ENCODE data around the gene CLEC2L. TPM values are rescaled to one million over a fixed set of nuclear protein-coding genes. Genes with fewer than 3 reads are reported as not detected.

Gene CLEC2L
- total and polyA plus RNA-seq, 2 of the 4 experiments (the other 2 are of a cell fraction), result not detected

GRCh38 chr7:139526578-139527544, 3.4 kb downstream of the CLEC2L start (continued):
- TF ChIP-seq BHLHE40 (IDR thresholded peaks at IDR 0.05; ENCODE audit: low read depth, low read length) (no peak), RFX5 (IDR thresholded peaks at IDR 0.05; ENCODE audit: low read depth, low read length) (no peak)

GRCh38 chr7:139531094-139531493, 7.6 kb downstream of the CLEC2L start:
- no peak overlapping the region for H4K91ac ChIP-seq (ENCODE audit: insufficient read depth, low read depth, low read length)
- H3K79me1 ChIP-seq (ENCODE audit: low read depth in 1 of 2, low read length in 2 of 2), result no peaks in the 10 kb centered on the region
- H3K27ac ChIP-seq (ENCODE audit: insufficient read depth, low read length), result no peak overlapping the region
- no peak overlapping the region for H4K8ac ChIP-seq (ENCODE audit: low read depth in 2 of 2, low read length in 2 of 2)
- in situ Hi-C loops (cut with MboI; ENCODE audit: low sequenced_read_pairs), result no loop called here
- no peaks in the 10 kb centered on the region; the same call in 1 of the 2 replicates for H3K9me3 ChIP-seq (ENCODE audit: control insufficient read depth, insufficient read depth, low read length)
- intact Hi-C loops (cut with micrococcal nuclease), result no loop called here
- H3K4me3 ChIP-seq (ENCODE audit: insufficient read depth, low read depth, low read length), result no peak overlapping the region
- no peak overlapping the region for H2BK15ac ChIP-seq (ENCODE audit: low read depth, low read length)
- ChIA-PET POLR2A (ENCODE audit: unreplicated experiment) (no interaction called here), CTCF (no interaction called here)
- no peak overlapping the region for H3K4me2 ChIP-seq (ENCODE audit: low read depth, low read length)
- H4K5ac ChIP-seq (ENCODE audit: low read depth, low read length), result no peak overlapping the region
- WGBS, 2 experiments (ENCODE audit: extremely low coverage in 2 of 2, insufficient read length in 1 of 2), result no CpG with 5 or more reads among the region's 1 CpG
- H3K27me3 ChIP-seq (ENCODE audit: control insufficient read depth, insufficient read depth, low read length), result peaks cover 26% of the 10 kb centered on the region
- H2BK20ac ChIP-seq (ENCODE audit: low read depth, low read length), result no peak overlapping the region
- no peaks in the 10 kb centered on the region for H3K36me3 ChIP-seq (ENCODE audit: control insufficient read depth, insufficient read depth, low read length)
- H2BK120ac ChIP-seq (ENCODE audit: low read depth, low read length), result no peak overlapping the region
- H3K23ac ChIP-seq (ENCODE audit: low read depth, low read length), result no peak overlapping the region
- H3K18ac ChIP-seq (ENCODE audit: low read depth, low read length), result no peak overlapping the region
- H2AFZ ChIP-seq (replicated peaks; ENCODE audit: low read length, poor library complexity), result no peak overlapping the region
- no peak overlapping the region for H2BK5ac ChIP-seq (ENCODE audit: low read depth, low read length, poor library complexity, severe bottlenecking)
- dilution Hi-C loops (cut with HindIII; ENCODE audit: low sequenced_read_pairs, unreplicated experiment), result no loop called here
- peaks cover 4% of the 10 kb centered on the region; the same call in 1 of the 2 replicates for H4K20me1 ChIP-seq (ENCODE audit: insufficient read depth, low read length)
- H2AK5ac ChIP-seq (ENCODE audit: low read depth, low read length), result no peak overlapping the region
- no peak overlapping the region for H3K56ac ChIP-seq (ENCODE audit: extremely low read depth, insufficient read depth, low read length)
- no TSS peak for BruUV-seq (replicated peaks)
- no peak overlapping the region for H3K9ac ChIP-seq (ENCODE audit: low read depth, low read length)
- peaks cover 4% of the 10 kb centered on the region for H3K9me1 ChIP-seq (ENCODE audit: insufficient read depth, low read length)
- no peak overlapping the region for H3K14ac ChIP-seq (replicated peaks; ENCODE audit: low read depth, low read length)
- no peak for ATAC-seq (ENCODE audit: low read depth)
- H3K4me1 ChIP-seq (ENCODE audit: control insufficient read depth, insufficient read depth, low read length), result peaks cover 6% of the 10 kb centered on the region; the same call in 1 of the 2 replicates
- DNase-seq, result no peak
- H2AK9ac ChIP-seq (replicated peaks; ENCODE audit: low read depth, low read length, poor library complexity), result no peak overlapping the region
- H3K4ac ChIP-seq (ENCODE audit: low read depth, low read length), result no peak overlapping the region
- TF ChIP-seq FOS (IDR thresholded peaks at IDR 0.05; ENCODE audit: low read depth, low read length) (no peak), RFX5 (IDR thresholded peaks at IDR 0.05; ENCODE audit: low read depth, low read length) (no peak), CEBPB (IDR thresholded peaks at IDR 0.05; ENCODE audit: low read depth, low read length) (no peak), MXI1 (IDR thresholded peaks at IDR 0.05; ENCODE audit: borderline replicate concordance, low read depth, low read length) (no peak), RCOR1 (IDR thresholded peaks at IDR 0.05; ENCODE audit: insufficient replicate concordance, low read length) (no peak), POLR2A (IDR thresholded peaks at IDR 0.05; ENCODE audit: low read depth, low read length) (no peak), BHLHE40 (IDR thresholded peaks at IDR 0.05; ENCODE audit: low read depth, low read length) (no peak), USF2 (IDR thresholded peaks at IDR 0.05; ENCODE audit: low read depth, low read length) (no peak), ELK1 (IDR thresholded peaks at IDR 0.05; ENCODE audit: borderline replicate concordance, low read depth, low read length) (no peak), SMC3 (IDR thresholded peaks at IDR 0.05; ENCODE audit: low read depth, low read length) (no peak), MAFK (IDR thresholded peaks at IDR 0.05; ENCODE audit: low read depth, low read length) (no peak)
- TF ChIP-seq, protein P1, sequence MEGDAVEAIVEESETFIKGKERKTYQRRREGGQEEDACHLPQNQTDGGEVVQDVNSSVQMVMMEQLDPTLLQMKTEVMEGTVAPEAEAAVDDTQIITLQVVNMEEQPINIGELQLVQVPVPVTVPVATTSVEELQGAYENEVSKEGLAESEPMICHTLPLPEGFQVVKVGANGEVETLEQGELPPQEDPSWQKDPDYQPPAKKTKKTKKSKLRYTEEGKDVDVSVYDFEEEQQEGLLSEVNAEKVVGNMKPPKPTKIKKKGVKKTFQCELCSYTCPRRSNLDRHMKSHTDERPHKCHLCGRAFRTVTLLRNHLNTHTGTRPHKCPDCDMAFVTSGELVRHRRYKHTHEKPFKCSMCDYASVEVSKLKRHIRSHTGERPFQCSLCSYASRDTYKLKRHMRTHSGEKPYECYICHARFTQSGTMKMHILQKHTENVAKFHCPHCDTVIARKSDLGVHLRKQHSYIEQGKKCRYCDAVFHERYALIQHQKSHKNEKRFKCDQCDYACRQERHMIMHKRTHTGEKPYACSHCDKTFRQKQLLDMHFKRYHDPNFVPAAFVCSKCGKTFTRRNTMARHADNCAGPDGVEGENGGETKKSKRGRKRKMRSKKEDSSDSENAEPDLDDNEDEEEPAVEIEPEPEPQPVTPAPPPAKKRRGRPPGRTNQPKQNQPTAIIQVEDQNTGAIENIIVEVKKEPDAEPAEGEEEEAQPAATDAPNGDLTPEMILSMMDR (conservative IDR thresholded peaks at IDR 0.05; ENCODE audit: low read depth, low read length), result no peak

All from IMR-90 (cell line).